Activated T-cell treated with anti-CD3 and anti-CD28 coated beads, Interleukin-2, amount 50 U/mL, for 48 hours (primary cell): Measurements from ENCODE around the gene RUNX2.
"Not testable (repeated sequence)": the region's sequence is repeated elsewhere in the genome, so short reads cannot be mapped to it uniquely, and the experiment has no call there.

Source experiments
- DNase-seq, 2 experiments: peaks; one replicate each; pipeline ENCODE4 v3.0.0-alpha.2; 2020

RUNX2 gene

GRCh38 chr6:45655745-45656476 lies 327.8 kb downstream of the RUNX2 start:
- no peak for DNase-seq

GRCh38 chr6:45657226-45657625 lies 329.1 kb downstream of the RUNX2 start:
- DNase-seq = no peak

- DNase-seq = no peak
Measured at GRCh38 chr6:45658400-45658799, 330.3 kb downstream of the RUNX2 start.

GRCh38 chr6:45658958-45659357 lies 330.8 kb downstream of the RUNX2 start:
- DNase-seq = no peak

- no peak for DNase-seq
Measured at GRCh38 chr6:45661661-45662060, 333.5 kb downstream of the RUNX2 start.

GRCh38 chr6:45663251-45664221 lies 335.4 kb downstream of the RUNX2 start:
- DNase-seq = peak; percentile 72 to 75

GRCh38 chr6:45664707-45665106 lies 336.6 kb downstream of the RUNX2 start:
- no peak for DNase-seq

- DNase-seq = no peak
Measured at GRCh38 chr6:45665859-45666258, 337.7 kb downstream of the RUNX2 start.

- no peak for DNase-seq
Measured at GRCh38 chr6:45666846-45667245, 338.7 kb downstream of the RUNX2 start.

- DNase-seq = no peak
Measured at GRCh38 chr6:45667300-45667699, 339.2 kb downstream of the RUNX2 start.

GRCh38 chr6:45667766-45668165 lies 339.6 kb downstream of the RUNX2 start:
- DNase-seq = no peak

GRCh38 chr6:45668705-45669104 lies 340.6 kb downstream of the RUNX2 start:
- DNase-seq = no peak

- not testable (repeated sequence) for DNase-seq
Measured at GRCh38 chr6:45673167-45673566, 345.0 kb downstream of the RUNX2 start.

GRCh38 chr6:45675166-45675565 lies 347.0 kb downstream of the RUNX2 start:
- DNase-seq = not testable (repeated sequence)

GRCh38 chr6:45675634-45676033 lies 347.5 kb downstream of the RUNX2 start:
- no peak for DNase-seq

- DNase-seq = no peak
Measured at GRCh38 chr6:45676380-45676779, 348.2 kb downstream of the RUNX2 start.

GRCh38 chr6:45677381-45678284 lies 349.5 kb downstream of the RUNX2 start:
- DNase-seq = peak; percentile 62 to 64

GRCh38 chr6:45678285-45678607 lies 350.1 kb downstream of the RUNX2 start:
- DNase-seq = no peak

- no peak for DNase-seq
Measured at GRCh38 chr6:45679163-45679562, 351.0 kb downstream of the RUNX2 start.

GRCh38 chr6:45679631-45680030 lies 351.5 kb downstream of the RUNX2 start:
- no peak for DNase-seq

GRCh38 chr6:45681860-45682511 lies 353.9 kb downstream of the RUNX2 start:
- DNase-seq = peak in 1 of 2 experiments; percentile 56

GRCh38 chr6:45684476-45684875 lies 356.3 kb downstream of the RUNX2 start:
- no peak for DNase-seq
